Testis (tissue), 3 donors: ENCODE measurements around the gene RPTOR. TPM values are rescaled to one million over a fixed set of nuclear protein-coding genes. Genes with fewer than 3 reads are reported as not detected.

ENCODE experiments used
- DNase-seq: peaks from one replicate; pipeline ENCODE4 v3.0.0-alpha.2; 2019
- H3K27ac ChIP-seq, 2 donors: fragments of 200-600 bp; sonication (generic); one replicate each; pipeline ENCODE4 v1.5.1; 2019
- H3K27me3 ChIP-seq: fragments of 200-600 bp; sonication (generic); one replicate; pipeline ENCODE4 v1.5.1; 2019
- H3K36me3 ChIP-seq: fragments of 200-600 bp; sonication (generic); one replicate; pipeline ENCODE4 v1.5.1; 2017; ENCODE audit warnings: low read depth; ENCODE audit errors: missing control alignments
- H3K4me1 ChIP-seq: fragments of 200-600 bp; sonication (generic); one replicate; pipeline ENCODE4 v1.5.1; 2019
- H3K4me3 ChIP-seq, 2 donors: fragments of 200-600 bp; sonication (generic); one replicate each; pipeline ENCODE4 v1.5.1; 2017 to 2019
- H3K9me3 ChIP-seq: fragments of 200-600 bp; sonication (generic); one replicate; pipeline ENCODE4 v1.5.1; 2017
- POLR2A ChIP-seq: fragments of 450-650 bp; IDR thresholded peaks from one replicate; pipeline ENCODE4 v1.6.1; 2017; ENCODE audit warnings: antibody characterized with exemption, mild to moderate bottlenecking, moderate library complexity
- WGBS, 2 donors: methylation state at CpG; one replicate each; pipeline ENCODE4 v1.1.5; 2018; 5-methylcytosine and 5-hydroxymethylcytosine counted together
- intact Hi-C: fragments of 100-400 bp; cut with DNase I; formaldehyde crosslinking; loops from one replicate; pipeline ENCODE4 v1.15.1; 2023; ENCODE audit warnings: low total_unique reads
- polyA plus RNA-seq: library from polyadenylated mRNA; stranded (reverse); fragments of 350-450 nt; fragmentation: Illumina TruSeq; extraction: RNeasy Lipid Tissue Mini Kit (QIAGEN cat#74804); gene quantifications from one replicate; pipeline ENCODE4 v1.2.3, GENCODE V29; 2014; ENCODE audit warnings: low read depth, low replicate concordance; ENCODE audit not compliant: insufficient read depth
- total RNA-seq, 2 donors: library from RNA; depleted of rRNA; stranded (reverse); fragments of >200 nt; gene quantifications; one replicate each; pipeline ENCODE4 v1.2.3, GENCODE V29; 2016
- TF ChIP-seq, protein P1 (sequence below), 3 experiments: fragments of 450-650 bp in 2 of 3; fragments of 200-600 bp in 1 of 3; sonication (generic) in 1 of 3; IDR thresholded peaks; one replicate each; pipeline ENCODE4 v1.5.1; 2016 to 2019; ENCODE audit warnings: antibody characterized with exemption in 3 of 3, mild to moderate bottlenecking in 2 of 3, moderate library complexity in 1 of 3

The RPTOR gene
- total and polyA plus RNA-seq, 3 donors from 2014 or later, result 21.8 to 68.3 (median 56.6) TPM

DNA sequence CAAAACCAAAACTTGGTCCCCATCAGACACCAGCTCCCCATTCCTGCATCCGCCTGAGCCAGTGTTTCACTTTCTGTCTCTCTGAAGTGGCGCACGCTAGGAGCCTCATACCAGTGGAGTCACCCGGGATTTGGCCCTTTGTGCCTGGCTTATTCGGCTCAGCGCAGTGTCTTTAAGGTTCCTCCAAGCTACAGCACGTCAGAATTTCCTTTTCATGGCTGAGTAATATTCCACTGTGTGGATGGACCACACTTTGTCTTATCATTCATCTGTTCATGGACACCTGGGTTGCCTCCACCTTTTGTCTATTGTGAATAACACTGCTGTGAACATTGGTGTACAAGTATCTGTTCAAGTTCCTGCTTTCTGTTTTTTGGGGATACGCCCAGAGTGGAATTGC, 401.8 kb downstream of the RPTOR start:
- 96 to 97% methylated on average over 8 of the region's 8 CpGs for WGBS, 2 donors
- Histone ChIP-seq H3K27ac (no peak overlapping the region), H3K27me3 (no peaks in the 10 kb centered on the region), H3K4me1 (peaks cover 18% of the 10 kb centered on the region), H3K4me3 (no peak overlapping the region), H3K9me3 (no peaks in the 10 kb centered on the region), H3K36me3 (no peaks in the 10 kb centered on the region)
- TF ChIP-seq, protein P1, sequence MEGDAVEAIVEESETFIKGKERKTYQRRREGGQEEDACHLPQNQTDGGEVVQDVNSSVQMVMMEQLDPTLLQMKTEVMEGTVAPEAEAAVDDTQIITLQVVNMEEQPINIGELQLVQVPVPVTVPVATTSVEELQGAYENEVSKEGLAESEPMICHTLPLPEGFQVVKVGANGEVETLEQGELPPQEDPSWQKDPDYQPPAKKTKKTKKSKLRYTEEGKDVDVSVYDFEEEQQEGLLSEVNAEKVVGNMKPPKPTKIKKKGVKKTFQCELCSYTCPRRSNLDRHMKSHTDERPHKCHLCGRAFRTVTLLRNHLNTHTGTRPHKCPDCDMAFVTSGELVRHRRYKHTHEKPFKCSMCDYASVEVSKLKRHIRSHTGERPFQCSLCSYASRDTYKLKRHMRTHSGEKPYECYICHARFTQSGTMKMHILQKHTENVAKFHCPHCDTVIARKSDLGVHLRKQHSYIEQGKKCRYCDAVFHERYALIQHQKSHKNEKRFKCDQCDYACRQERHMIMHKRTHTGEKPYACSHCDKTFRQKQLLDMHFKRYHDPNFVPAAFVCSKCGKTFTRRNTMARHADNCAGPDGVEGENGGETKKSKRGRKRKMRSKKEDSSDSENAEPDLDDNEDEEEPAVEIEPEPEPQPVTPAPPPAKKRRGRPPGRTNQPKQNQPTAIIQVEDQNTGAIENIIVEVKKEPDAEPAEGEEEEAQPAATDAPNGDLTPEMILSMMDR (IDR thresholded peaks at IDR 0.05), result no peak
- no peak for TF ChIP-seq POLR2A
- DNase-seq, result no peak
- intact Hi-C loops, result no loop called here

DNA sequence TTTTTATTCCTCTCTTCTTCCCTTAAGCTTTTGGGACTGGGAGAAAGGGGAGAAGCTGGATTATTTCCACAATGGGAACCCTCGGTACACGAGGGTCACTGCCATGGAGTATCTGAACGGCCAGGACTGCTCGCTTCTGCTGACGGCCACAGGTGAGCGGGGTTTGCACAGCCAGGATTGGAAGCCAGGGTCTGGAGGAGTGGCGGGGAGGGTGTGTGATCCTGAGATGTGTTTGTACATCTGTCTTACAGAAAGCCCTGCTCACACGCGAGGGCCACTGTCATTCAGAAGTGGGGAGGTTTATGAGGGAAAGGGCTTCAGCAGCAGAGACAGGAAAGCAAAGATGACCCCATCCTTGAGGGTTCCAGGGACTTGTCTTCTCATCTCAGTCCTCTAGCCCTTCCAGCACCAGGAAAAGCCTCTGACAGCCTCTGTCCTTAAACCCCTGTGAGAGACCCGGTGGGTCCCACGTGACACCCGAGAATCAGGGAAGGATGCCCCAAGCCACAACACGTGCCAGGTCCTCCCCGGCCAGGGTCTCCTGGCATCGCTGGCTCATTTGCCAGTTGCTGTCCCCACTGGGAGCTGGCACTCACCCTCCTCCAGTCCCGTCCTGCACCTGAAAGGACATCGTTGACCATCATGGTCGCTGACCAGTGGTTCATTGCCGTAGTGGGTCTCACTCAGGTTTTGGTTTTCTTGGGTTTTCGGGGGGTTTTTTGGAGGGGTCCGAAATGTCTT, 402.7 kb downstream of the RPTOR start:
- no peaks in the 10 kb centered on the region for H3K27me3 ChIP-seq
- H3K4me3 ChIP-seq, result no peak overlapping the region
- WGBS, 2 donors, result 90% methylated on average over 21 of the region's 21 CpGs
- DNase-seq, result no peak
- peaks cover 10% of the 10 kb centered on the region for H3K4me1 ChIP-seq
- H3K9me3 ChIP-seq, result no peaks in the 10 kb centered on the region
- H3K27ac ChIP-seq, result no peak overlapping the region
- H3K36me3 ChIP-seq, result no peaks in the 10 kb centered on the region
- intact Hi-C loops, result no loop called here
- TF ChIP-seq POLR2A, result no peak
- TF ChIP-seq, protein P1 (IDR thresholded peaks at IDR 0.05), result no peak

- no peak overlapping the region for H3K27ac ChIP-seq
These were observed 403.7 kb downstream of the RPTOR start for GRCh38 chr17:80948019-80948975.

GRCh38 chr17:80948976-80949450, 404.4 kb downstream of the RPTOR start:
- no peak for DNase-seq
- no peaks in the 10 kb centered on the region for H3K9me3 ChIP-seq
- intact Hi-C loops, result no loop called here
- no peaks in the 10 kb centered on the region for H3K36me3 ChIP-seq
- no peak overlapping the region for H3K4me3 ChIP-seq
- TF ChIP-seq, protein P1 (IDR thresholded peaks at IDR 0.05), result no peak
- TF ChIP-seq POLR2A, result no peak
- no peaks in the 10 kb centered on the region for H3K27me3 ChIP-seq
- WGBS, 2 donors, result 80 to 87% methylated on average over 3 to 16 of the region's 16 CpGs
- H3K27ac ChIP-seq, result no peak overlapping the region
- H3K4me1 ChIP-seq, result no peaks in the 10 kb centered on the region

More at GRCh38 chr17:80948019-80948975, 403.7 kb downstream of the RPTOR start:
- no peak overlapping the region for H3K4me3 ChIP-seq
- intact Hi-C loops, result no loop called here
- DNase-seq, result no peak
- 86 to 91% methylated on average over 18 to 48 of the region's 48 CpGs for WGBS, 2 donors
- H3K9me3 ChIP-seq, result no peaks in the 10 kb centered on the region
- H3K36me3 ChIP-seq, result no peaks in the 10 kb centered on the region
- TF ChIP-seq, protein P1 (IDR thresholded peaks at IDR 0.05), result no peak
- TF ChIP-seq POLR2A, result no peak
- peaks cover 1% of the 10 kb centered on the region for H3K4me1 ChIP-seq
- no peaks in the 10 kb centered on the region for H3K27me3 ChIP-seq
